Jurkat, Clone E6-1 (cell line): Measurements from ENCODE around the gene USP40.

Experiments
- DNase-seq: peaks from one replicate; pipeline ENCODE4 v3.0.0-alpha.2; 2011; ENCODE audit warnings: low read depth, low spot score
- H3K4me3 ChIP-seq: 2 replicates; pipeline ENCODE4 v1.5.1; 2011; ENCODE audit warnings: mild to moderate bottlenecking, low read length, control low read depth, moderate library complexity

Gene USP40

DNA sequence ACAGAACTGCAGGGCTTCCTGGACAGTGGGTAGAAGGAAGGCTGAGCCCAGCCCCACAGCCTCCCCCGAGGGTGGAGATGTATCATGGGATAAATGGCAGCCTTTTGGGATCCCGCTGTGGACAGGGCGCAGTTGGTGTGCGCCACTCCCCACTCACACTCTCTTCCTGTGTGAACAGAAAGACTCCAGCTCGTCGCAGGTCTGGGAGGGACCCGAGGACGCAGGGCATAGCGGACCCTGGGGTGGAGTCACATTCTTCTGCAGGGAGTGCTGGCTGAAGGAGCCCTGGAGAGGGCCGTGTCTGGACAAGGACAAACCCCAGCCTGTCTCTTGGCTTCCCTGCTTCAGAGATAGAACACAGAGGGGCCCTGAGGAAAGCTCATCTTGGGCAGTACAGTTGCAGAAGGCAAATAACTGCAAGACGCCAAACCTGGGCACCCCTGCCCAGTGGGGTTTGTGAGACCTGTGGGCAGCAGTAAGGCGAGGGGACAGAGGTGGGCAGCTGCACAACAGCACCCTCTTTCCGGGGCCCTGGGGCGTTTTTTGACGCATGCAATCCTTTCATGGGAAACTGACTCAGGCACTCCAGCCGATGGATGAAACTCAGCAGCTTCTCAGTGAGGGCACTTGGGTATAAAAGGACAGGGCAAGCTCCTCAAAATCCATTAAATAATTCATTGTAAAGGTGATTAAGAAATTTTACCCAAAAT is 101.9 kb downstream of the USP40 start:
- no peak overlapping the region for H3K4me3 ChIP-seq
- DNase-seq, result no peak

DNA sequence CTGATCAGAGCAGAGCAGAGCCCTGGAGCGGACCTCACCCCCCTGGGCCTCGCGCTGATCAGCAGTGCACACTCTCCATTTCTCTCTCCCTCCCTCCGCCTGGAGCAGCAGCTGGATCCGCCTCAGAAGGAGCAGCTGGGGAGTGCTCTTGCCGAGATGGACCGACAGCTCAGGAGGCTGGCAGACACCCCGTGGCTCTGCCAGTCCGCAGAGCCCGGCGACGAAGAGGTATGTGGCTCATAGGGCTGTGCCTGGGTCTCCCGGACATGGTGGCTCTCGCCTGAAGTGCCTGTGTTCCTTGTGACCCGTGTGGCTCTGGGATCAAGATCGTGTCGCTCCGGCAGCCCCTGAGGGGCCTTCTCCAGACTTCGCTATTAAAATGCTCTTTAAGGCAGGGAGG is 102.5 kb downstream of the USP40 start:
- H3K4me3 ChIP-seq, result no peak overlapping the region
- DNase-seq, result no peak

DNA sequence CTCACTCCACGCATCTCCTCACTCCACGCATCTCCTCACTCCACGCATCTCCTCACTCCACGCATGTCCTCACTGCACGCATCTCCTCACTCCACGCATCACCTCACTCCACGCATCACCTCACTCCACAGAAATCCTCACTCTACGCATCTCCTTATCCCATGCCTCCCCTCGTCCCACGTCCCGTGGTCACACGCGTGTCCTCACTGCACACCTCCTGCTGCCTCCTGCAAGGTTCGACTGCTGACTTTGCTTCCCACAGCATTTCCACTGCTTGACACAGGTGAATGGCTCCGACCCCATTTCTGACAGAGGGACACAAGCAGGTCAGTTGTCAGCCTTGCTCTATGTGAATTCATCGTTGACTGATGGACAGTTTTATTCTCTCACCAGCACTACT is 103.0 kb downstream of the USP40 start:
- DNase-seq, result no peak
- H3K4me3 ChIP-seq, result no peak overlapping the region

DNA sequence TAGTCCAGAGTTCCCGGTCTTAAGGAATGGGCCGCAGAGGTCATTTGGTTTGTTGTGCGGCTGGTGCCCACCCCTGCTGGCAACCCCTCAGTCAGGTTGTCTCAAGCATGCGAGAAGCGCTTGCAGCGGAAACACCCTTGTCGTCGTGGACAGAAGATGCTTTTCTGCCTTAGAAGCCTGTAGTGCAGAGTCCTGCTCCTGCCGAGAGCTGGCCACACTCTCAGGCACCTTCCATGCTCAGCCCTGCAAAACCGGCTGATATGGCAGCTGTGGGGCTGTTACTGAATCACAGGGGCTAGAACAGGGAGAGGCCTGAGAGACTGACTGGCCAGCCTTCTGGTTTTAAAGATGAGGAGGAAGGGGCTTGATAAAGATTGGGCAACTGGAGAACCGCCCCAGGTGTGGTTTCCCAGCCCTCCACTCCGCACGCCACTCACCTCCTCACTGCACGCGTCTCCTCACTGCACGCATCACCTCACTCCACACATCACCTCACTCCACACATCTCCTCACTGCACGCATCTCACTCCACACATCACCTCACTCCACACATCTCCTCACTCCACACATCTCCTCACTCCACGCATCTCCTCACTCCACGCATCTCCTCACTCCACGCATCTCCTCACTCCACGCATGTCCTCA is 103.6 kb downstream of the USP40 start:
- no peak overlapping the region for H3K4me3 ChIP-seq
- no peak for DNase-seq

DNA sequence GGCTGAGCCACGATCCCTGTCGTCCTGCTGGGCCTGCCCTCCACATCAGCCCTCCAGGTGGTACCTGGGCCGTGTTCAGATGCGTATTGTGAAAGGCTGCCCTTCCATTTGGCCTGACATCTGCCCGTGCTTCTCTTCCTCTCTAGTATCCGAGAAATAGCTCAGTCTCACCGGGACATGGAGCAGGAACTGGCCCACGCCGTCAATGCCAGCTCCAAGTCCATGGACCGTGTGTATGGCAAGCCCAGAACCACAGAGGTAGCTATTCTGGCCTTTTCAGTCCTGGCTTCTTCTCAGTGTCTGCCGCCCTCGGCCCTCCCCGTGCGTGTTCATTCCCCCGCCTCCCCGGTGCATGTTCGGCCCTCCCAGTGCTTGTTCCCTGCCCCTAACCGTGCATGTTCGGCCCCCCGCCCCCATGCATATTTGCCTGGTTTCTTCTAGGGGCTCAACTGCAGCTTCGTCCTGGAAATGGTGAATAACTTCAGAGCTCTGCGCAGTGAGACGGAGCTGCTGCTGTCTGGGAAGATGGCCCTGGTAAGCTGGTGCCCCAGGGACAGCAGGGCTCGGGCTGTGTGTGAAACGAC is 104.3 kb downstream of the USP40 start:
- no peak overlapping the region for H3K4me3 ChIP-seq
- no peak for DNase-seq

DNA sequence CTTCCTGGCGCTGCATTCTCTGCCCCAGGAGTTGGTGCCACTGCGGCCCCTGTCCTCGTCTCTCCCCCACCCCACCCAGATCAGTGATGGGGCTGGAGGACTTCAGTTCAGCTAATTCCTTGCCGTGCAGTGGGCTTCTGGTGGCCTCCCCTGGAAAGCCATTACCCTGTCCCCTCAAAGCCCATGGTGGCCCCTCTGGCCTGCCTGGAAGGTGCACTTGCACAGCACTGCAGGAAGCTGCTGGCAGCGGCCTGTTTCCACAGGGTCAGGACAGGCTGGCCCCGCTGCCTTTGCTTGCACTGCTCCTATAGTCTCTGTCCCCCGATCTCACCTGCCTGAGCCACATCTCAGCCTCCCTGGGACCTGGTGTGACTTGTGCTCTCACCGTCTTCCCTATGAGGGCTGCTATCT is 105.1 kb downstream of the USP40 start:
- H3K4me3 ChIP-seq, result no peak overlapping the region
- no peak for DNase-seq

DNA sequence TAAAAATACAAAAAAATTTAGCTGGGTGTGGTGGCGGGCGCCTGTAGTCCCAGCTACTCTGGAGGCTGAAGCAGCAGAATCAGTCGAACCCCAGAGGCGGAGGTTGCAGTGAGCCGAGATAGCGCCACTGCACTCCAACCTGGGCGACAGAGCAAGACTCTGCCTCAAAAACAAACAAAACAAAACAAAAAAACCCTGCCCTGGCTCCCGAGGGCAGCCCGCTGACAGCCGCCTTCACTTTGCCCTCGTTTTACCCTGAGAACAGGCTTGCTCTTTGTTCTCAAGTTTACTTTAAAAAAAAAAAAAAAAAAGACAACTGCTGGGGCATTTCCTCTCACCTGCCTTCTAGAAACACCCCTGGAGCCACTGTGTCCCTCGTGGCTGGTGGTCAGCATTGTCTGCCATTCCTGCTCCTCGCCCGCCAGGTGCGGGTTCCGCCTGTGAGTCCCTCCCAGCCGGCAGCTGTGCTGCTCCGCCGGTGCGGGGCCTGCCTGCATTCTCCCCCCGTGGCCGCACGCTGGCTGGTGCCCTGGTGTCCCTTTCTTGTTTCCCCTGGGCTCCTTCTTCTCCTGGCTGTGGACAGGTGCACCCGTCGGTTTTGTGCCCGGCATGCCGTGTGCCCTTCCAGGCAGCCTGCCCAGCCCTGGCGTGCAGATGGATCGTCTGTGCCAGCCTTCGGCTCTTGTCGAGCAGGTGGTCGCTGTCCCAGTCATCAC is 105.7 kb downstream of the USP40 start:
- DNase-seq, result no peak
- H3K4me3 ChIP-seq, result no peak overlapping the region

DNA sequence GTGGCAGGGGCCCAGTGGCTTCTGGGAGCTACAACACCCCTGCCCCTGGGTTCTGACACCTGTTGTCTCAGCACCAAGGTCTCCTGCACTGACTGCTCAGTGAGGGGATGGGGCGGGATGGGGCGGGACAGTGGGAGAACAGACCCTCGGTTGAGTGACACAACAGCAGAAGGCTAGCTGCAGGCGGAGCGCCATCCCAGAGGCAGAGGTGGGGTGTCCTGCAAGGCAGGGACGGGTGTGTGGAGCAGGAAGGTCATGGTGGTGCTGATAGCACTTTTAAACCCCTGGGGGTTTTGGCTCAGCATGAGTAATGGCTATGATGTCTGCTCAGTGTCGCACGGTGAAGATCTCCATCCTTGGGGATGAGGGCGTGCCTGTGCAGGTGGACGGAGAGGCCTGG is 107.2 kb downstream of the USP40 start:
- no peak overlapping the region for H3K4me3 ChIP-seq
- no peak for DNase-seq

DNA sequence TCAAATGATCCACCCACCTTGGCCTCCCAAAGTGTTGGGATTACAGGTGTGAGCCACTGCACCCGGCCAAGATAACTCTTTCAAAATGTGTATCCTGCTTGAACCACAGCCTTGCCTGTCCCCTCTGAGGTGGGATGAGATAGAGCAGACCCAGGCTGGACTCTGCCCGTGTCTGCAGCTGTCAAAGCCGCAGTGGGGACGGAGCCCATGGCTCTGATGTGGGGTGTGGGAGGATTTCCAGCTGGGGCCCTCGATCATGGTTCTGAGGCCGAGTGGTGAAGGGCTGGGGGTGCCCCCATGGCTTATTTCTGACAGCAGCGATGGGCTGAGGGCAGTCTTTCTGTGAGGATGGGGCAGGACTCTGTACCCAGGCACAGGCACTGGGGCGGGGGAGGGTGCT is 107.8 kb downstream of the USP40 start:
- DNase-seq, result no peak
- no peak overlapping the region for H3K4me3 ChIP-seq

DNA sequence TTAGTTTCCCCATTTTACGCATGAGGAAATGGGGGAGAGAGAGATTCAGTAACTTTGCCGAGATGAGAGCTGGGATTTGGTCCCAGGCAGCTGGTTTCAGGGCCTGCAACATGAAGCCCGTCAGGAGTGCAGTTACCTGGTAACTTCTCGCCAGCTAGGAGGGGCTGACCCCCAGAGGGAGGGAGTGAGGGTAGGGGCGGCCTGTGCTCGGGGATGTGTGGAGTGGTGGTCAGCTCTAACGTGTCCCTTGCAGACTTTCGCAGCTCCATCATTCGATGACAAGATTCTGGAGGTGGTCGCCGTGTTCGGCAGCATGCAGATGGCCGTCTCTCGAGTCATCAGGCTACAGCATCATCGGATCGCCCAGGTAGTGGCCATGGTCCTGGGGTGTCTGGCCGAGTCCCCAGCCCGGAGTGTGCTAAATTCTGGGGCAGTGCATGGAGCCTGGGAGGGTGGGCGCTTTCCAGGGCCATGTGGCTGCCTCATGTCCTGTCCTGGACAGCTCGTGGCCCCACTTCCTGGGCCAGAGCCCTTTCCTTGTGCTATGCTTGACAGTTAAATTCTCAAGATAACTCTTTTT is 108.5 kb downstream of the USP40 start:
- no peak for DNase-seq
- no peak overlapping the region for H3K4me3 ChIP-seq

DNA sequence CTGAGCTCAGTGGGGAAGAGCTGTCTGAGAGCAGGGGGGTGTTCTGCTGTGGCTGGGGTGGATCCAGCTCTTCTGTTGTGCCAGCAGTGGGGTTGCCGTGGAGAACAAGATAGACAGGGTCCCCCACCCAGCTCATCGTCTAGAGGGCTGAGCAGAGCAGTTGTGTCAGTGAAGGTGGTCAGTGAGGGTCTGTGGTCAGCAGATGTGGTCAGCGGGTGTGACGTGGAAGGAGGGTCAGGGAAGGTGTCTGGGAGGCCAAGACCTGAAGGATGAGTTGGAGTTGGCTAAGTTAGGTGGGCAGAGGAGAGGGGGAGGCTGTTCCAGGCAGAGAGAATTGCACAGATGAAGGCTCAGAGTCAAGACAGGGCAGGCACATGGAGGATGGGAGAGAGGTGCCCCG is 109.2 kb downstream of the USP40 start:
- DNase-seq, result no peak
- no peak overlapping the region for H3K4me3 ChIP-seq

DNA sequence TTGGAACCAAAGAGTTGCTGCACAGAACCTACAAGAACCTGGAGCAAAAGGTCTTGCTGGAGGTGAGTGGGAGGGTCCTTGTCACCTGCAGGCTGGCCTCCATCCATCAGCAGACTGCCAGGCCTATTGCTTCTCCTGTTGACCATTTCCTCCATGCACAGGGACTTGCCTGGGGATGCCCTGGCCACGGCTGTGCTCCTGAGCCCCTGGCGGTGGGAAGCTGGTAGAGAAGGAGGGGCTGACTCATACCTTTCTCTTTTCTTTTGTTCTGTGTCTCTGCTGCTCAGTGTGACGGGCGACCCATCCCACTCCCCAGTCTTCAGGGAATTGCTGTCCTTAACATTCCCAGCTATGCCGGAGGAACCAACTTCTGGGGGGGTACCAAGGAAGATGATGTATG is 109.6 kb downstream of the USP40 start:
- no peak for DNase-seq
- no peak overlapping the region for H3K4me3 ChIP-seq

DNA sequence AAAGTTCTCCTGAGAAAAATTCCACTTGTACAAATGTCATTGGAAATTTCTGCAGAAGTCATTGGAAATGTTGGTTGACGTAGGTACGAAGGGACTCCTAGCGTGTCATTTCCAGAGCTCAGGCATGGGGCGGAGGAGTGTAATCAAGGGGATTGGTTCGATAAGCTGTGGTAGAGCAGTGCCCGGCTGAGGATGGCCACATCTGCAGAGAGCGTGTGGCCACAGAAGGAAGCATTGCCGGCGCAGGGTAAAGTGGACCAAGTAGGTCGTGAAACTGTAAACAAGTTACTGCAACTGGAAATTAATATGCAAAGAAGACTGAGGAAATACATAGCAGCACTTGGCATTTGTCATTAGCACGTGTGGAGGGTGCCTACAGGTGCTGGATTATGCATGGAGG is 110.5 kb downstream of the USP40 start:
- no peak overlapping the region for H3K4me3 ChIP-seq
- no peak for DNase-seq

DNA sequence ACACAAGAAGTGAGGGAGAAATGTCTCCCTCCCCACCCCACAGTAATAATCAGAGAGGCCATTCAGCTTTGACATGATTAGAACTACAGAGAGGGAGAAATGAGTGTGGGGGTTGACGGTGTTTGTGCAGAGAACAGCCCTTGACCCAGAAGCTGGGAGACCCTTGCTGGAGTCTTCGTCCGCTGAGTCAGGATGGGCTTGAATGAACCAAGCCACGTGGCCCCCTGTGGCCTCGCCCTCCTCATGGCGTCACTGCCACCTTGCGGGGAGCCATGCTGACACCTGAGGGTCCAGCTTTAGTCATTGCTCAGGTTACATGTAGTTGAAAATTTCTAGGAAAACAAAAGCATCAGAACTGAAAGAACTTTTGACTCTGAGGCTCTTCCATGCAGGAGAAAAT is 111.1 kb downstream of the USP40 start:
- no peak for DNase-seq
- no peak overlapping the region for H3K4me3 ChIP-seq

DNA sequence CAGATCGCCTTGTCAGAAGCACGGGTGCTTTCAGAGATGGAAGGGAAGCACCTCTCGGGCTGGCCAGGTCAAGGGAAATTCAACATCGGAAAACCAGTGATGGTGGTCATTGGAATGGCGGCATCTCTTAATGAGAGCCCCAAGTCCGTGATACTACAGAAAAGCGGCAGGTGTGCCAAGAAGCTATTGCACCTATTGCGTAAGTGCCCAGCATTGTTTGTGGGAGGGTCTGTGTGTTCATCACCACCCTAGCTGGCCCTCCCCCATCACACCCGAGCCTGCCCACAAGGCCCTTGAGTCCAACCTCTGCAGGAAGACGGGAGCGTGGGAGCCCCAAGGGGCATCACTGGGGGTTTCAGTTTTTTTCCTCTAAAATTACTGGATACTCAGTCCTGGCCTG is 111.6 kb downstream of the USP40 start:
- H3K4me3 ChIP-seq, result no peak overlapping the region
- DNase-seq, result no peak

DNA sequence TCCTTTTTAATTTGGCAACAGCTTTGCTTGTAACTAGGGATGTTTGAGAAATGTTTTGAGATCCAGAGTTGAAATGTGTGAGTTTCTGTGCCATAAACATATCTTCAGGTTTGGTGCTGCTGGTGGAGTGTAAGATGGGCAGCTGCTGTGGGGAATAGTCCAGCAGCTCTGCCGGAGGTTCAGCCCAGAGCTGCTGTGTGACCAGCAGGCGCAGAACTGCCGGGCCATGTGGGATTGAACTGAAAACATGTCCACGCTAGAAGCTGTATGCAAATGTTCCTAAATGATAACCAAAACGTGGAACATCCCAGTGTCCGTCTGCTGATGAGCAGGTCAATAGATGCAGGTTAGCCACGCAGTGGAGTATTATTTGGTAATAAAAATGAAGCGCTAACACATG is 112.7 kb downstream of the USP40 start:
- no peak overlapping the region for H3K4me3 ChIP-seq
- DNase-seq, result no peak

DNA sequence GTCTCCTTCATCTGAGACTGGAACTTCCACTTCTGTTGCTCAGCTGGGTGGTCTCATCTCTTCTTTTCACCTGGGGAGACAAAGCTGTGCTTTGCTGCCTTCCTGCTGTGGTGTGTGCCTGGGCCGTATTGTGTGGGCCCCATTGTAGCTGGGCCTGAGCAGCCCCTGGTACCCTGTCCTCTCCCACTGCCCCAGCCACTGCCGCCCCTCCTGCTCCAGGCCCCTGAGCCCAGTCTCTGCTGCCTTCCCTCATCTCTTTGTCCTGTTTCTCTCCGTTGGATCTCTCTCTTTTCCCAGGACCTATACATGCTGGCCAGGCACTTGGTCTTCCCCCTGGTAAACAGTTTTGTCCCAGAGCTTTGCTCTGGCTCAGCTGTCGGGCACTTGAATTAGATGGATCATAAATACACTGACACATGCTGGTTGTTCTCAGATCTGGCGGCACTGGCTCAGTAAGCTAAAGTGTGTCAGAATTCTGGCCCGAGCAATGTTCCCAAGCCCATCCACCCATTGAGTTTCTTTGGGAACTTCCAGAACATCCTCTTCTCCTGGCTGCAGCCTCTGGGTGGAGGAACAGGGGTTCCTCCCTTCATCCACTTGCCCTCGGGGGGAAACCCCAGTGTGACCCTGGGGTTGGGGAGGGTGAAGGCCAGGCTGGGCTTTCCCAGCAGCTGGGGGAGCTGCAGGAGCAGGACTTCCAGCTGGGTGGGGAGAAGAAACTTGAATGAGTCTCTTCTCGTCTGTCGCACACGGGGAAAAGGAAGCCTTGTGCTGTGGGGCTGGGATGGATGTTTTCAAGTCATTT is 113.3 kb downstream of the USP40 start:
- no peak overlapping the region for H3K4me3 ChIP-seq
- DNase-seq, result no peak

DNA sequence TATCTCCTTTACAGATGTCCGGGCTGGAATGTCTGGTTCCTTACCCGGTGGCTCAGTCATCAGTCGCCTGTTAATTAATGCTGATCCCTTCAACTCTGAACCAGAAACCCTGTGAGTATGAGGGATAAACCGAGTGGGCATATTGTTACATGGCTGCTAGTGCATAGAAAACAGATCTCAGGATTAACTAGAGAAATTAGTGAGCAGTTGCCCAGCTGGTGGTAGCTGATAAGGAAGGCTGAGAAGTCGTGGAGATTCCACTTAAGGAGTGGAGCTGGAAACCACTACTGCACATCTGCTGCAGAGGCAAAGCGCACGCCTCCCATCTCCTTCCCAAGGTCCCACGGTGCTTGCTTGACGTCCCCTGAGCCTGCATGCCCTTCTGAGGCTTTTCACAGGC is 114.6 kb downstream of the USP40 start:
- no peak for DNase-seq
- H3K4me3 ChIP-seq, result no peak overlapping the region

DNA sequence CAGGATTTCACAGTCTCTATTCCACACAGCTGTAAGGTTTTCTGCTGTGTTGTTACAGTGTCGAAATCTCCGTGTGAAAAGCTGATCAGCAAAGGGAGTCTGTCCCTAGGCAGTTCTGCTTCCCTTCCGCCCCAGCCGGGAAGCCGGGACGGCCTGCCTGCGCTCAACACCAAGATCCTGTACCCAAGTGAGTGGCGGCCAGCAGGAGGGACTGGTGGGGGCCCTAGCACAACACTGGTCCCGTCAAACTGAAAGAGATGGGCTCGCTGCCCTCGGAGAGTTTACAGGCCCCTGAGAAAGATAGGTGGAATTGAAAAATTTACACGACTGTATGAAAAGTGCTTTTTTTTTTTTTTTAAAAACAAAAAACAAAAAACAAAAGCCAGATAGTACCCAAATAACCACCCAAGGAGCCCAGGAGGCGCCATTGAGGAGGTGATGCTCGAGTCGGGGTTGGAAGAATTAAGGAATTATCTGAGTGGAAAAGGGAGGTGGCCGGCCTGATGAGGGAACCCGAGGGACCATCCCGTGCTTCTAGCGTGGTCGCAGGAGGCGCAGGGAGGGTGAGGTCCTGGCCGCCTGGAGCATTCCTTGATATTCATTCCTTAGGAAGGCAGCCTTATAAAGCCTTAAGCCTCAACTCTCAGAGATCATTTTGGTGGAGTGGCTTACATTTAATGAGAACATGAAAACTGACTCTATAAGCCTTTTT is 115.6 kb downstream of the USP40 start:
- no peak overlapping the region for H3K4me3 ChIP-seq
- DNase-seq, result no peak
